Activated CD4-positive, alpha-beta T cell treated with anti-CD3 and anti-CD28 coated beads, Interleukin-2, amount 50 U/mL, for 1 hour (primary cell): ENCODE results near the gene PSMB1.

Experiments
- DNase-seq: peaks from one replicate; pipeline ENCODE4 v3.0.0-alpha.2; 2020

Gene PSMB1

GRCh38 chr6:170552765-170553533 lies at the start of gene PSMB1:
PSMB1 (minus strand) TSS chr6:170553307; CDS start chr6:170553242, 65 bp downstream.
- peak; percentile 71 for DNase-seq

DNA sequence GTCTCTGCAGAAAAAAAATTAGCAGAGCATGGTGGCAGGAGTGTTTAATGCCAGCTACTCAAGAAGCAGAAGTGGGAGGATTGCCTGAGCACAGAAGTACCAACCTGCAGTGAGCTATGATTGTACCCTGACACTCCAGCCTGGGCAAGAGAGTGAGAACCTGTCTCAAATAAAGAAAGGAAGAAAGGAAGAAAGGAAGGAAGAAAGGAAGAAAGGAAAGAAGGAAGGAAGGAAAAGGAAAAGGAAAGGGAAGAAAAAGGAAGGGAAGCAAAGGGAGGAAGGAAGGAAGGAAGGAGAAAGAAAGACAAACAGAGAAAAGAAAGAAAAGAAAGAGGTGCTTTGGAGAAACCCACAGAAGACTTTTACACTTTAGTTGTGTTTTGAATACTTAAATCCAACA lies 44.2 kb upstream of the PSMB1 start:
- DNase-seq, result no peak

- DNase-seq, result no peak
These were observed 43.3 kb upstream of the PSMB1 start for GRCh38 chr6:170596426-170596825.

- no peak for DNase-seq
These were observed 37.6 kb upstream of the PSMB1 start for GRCh38 chr6:170590725-170591124.

- DNase-seq, result no peak
These were observed 31.9 kb upstream of the PSMB1 start for GRCh38 chr6:170584954-170585498.

DNA sequence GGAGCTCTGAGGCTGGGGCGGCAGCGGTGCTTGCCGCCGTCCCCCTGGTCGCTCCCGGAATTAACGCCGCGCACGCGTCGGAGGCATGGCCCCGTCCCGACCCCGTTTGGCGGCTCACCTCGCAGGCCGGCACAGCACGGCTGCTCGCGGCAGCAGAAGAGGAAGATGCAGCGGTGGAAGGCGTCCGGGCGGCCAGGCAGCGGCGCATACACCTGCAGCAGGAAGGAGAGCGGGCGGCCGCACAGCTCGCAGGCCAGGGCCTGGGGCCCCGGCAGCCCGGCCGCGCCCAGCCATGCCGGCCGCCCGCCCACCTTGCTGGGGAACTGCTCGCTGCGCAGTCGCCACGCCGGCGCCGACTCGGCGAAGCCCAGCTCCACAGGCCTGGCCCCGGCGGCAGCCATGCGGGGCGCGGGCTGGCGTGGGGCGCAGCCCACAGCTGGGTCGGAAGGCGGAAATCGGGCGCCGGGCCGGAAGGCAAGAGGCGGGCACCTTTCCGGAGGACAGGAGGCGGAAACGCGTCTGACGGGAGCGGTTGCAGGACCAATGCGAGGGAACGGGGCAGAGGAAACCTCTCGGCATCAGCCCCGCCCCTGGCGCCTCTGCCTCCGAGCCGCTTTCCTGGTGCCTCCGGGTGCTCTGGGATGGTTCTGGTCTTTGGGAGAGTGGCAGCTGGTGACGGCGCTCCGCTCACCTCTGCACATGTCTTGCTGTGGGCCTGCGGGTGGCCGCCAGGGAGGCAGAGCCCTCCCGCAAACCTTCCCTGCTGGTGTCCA lies 31.3 kb upstream of the PSMB1 start, which contains the start of gene PDCD2:
Gene PDCD2, minus strand, starts transcription at position 457 of the 773 bp plus-strand sequence. Its CDS starts 56 bp downstream, at position 401.
- peak; percentile 89 for DNase-seq

DNA sequence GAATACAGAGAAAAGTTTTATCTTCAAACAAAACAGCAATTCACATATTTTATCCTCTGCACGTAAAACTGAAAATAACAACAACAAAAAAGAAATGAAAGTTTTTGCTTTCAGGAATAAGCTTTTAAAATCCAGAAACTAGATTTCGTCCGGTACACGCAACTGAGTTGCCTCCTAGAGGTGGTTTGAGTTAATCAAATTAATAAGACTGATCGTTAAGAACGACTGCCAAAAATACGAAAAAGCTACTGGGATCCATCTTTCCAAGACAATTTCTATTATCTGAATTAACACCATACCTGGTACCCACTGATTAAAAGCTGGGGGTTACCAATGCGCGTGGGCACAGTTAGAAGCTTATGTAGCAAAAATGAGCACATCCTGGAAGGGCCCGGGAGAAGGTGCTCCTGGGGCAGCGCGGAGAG lies 30.7 kb upstream of the PSMB1 start:
- no peak for DNase-seq

GRCh38 chr6:170578909-170579308 lies 25.8 kb upstream of the PSMB1 start:
- DNase-seq, result no peak

DNA sequence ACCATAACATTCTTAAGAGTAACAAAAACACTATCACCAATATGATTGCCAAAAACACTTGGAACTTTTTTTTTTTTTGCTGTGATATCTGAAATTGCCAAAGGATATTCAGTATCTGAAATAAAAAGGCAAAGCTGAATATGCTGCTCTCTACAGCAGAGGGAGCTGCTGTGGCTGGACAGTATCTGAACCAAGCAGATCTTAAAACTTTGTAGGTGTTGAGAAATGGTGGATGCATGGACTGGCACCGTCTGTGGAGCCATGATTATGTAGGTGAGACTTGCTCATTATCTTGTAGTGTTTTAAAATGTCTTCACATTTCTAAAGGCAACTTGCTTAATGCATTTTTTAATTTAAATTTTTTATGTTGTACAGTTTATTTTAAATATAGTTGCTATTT lies 22.1 kb upstream of the PSMB1 start:
- DNase-seq, result no peak

GRCh38 chr6:170572704-170573466 lies 19.8 kb upstream of the PSMB1 start:
- DNase-seq, result no peak

DNA sequence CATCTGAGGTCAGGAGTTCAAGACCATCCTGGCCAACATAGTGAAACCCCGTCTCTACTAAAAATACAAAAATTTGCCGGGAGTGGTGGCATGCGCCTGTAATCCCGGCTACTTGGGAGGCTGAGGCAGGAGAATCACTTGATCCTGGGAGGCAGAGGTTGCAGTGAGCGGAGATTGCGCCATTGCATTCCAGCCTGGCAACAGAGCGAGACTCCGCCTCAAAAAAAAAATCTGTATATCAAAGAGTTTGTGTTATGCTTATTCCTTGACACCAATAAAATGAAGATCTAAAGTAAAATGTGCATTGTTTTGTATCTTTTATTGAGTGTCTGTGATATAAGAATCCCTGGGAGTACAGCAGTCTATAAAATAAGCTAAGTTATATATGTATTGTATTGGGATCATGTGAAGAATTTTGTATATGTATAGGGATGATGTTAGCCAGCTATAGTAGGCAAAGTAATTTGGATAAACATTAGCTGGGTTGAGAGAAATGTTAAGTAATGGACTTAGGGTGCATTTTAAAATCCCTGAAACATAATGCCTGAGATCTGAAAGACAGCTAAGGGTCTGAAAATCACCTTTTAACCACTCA lies 11.9 kb upstream of the PSMB1 start:
- no peak for DNase-seq

- DNase-seq, result no peak
These were observed 8.4 kb upstream of the PSMB1 start for GRCh38 chr6:170561555-170561954.

GRCh38 chr6:170555305-170555704 lies 2.2 kb upstream of the PSMB1 start:
- no peak for DNase-seq

- DNase-seq, result no peak
These were observed 1.7 kb upstream of the PSMB1 start for GRCh38 chr6:170554796-170555137.

- peak; percentile 97 for DNase-seq
These were observed 1.1 kb upstream of the PSMB1 start, which contains the start of gene TBP for GRCh38 chr6:170554013-170554795. TBP (plus strand) TSS chr6:170554369; CDS start chr6:170557030, 2,661 bp downstream.

- no peak for DNase-seq
These were observed 466 bp upstream of the PSMB1 start for GRCh38 chr6:170553534-170554012.

DNA sequence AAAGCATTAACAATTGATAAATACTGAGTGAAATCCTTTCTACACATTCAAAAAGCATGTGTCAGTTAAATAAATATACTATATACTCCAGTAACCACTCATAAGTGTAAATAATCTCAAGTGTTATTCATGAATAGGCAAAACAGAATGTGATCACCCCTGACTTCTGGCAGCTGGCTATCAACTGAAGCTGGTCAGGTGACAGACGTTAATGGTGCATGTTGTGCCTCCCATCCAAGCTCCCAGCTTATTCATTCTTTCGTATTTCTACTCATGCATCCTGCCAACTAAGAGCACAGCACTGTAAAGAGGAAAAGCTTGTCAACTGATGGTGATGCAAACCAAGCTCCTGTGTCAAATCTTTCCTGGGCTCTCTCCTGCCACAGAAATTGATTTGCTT lies 7.7 kb downstream of the PSMB1 start:
- DNase-seq, result no peak

DNA sequence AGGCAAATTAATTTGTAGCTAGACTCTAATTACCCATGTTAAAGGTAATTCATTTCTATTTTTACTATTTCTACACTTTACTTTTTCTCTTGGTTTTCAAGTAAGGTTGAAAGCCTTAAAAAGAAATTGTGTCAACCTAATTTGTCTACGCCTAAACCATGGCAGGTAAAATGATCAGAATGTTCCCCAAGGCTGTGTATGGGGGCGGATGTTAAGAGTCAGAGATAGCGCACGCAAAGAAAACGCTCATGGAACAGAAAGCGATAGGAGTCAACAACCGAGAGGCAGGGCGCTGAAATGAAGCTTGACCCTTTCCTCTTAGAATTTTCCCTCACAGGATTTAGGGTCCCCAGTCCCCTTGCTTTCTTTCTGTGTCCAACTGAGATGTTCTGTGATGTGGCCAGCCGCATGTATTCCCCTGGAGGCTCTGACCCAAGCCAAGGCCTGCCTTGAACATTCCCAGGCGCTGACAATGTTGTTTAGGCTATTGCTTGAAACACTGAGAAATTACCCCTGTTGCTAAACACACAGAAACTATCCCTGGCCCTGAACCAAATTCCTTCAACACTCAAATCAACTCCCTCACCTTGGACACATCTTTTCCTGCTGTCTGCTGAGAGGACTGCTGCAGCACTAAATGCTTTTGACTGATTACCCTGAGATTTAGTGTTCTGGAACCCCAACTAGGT lies 10.9 kb downstream of the PSMB1 start:
- no peak for DNase-seq

DNA sequence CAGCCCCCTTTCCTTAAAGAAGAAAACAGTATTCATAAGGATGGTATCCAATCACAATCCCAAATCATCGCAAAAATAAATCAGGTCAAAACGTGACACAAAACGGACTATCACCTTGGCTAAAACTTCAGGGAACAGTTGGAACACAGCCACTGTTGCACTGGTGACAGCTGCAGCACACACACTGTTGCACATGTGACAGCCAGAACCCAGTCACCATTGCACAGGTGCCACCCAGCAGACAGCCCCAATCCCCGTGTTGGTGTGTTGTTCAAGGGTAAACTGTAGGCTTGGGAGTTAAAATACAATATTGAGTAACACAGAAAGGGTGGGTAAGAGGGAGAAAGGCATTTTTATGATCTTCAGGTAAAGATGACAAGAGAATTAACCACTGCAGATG lies 15.8 kb downstream of the PSMB1 start:
- DNase-seq, result no peak

GRCh38 chr6:170536671-170537070 lies 16.4 kb downstream of the PSMB1 start:
- DNase-seq, result no peak

DNA sequence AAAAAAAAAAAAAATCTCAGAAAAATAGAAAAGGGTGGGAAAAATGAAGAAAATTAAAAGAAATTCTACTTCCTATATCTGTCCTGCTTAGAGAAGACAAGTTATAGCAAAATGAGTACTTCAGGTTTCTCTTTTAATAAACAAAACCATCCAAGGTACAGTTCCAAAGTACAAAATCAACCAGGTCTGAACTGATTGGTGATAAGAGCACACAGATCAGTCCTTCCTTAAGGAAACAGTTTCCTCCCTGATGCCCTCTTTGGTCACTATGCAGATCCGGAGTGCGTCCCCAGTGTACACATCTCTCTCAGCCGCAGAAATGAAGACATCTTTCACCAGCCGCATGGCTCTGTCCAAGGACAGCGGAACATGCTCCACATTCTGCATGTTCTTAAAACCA lies 18.1 kb downstream of the PSMB1 start:
- no peak for DNase-seq
